K562 (cell line): ENCODE measurements around the gene AP3B2. TPM values are rescaled to one million over a fixed set of nuclear protein-coding genes. Genes with fewer than 3 reads are reported as not detected.

Experiments
- ATF1 ChIP-seq, 2 experiments: fragments of 450-650 bp in 1 of 2; IDR thresholded peaks; 2 replicates each; pipeline ENCODE4 v1.6.1; 2016; ENCODE audit warnings: missing compliant biosample characterization in 1 of 2, missing genetic modification characterization in 1 of 2
- BRD9 ChIP-seq: fragments of 450-650 bp; IDR thresholded peaks from 2 replicates; pipeline ENCODE4 v1.6.1; 2018; ENCODE audit warnings: low read depth; ENCODE audit not compliant: partially characterized antibody
- HMBOX1 ChIP-seq: sonication (generic); IDR thresholded peaks from 2 replicates; pipeline ENCODE4 v1.6.1; 2016
- MYC ChIP-seq, 2 experiments: fragments of 250-450 bp in 1 of 2; sonication (Bioruptor Pico) in 1 of 2; IDR thresholded peaks; 2 replicates each; pipeline versions ENCODE4 v1.5.1 to v1.6.1; 2012 to 2021; ENCODE audit warnings: low read depth in 2 of 2, borderline replicate concordance in 1 of 2, improper control_type of control experiment in 1 of 2, low read length in 1 of 2, mild to moderate bottlenecking in 1 of 2, moderate library complexity in 1 of 2
- NEUROD1 ChIP-seq: fragments of 150-350 bp; IDR thresholded peaks from 2 replicates; pipeline ENCODE4 v1.6.1; 2014; ENCODE audit warnings: borderline replicate concordance, low read length, low read depth; ENCODE audit not compliant: partially characterized antibody
- PRMT5 ChIP-seq: sonication (generic); formaldehyde crosslinking; IDR thresholded peaks from 2 replicates; pipeline ENCODE4 v1.5.0; 2020; ENCODE audit warnings: missing genetic modification reagents
- RCOR1 ChIP-seq, 2 experiments: IDR thresholded peaks; 2 replicates each; pipeline ENCODE4 v1.6.1; 2012; ENCODE audit warnings: low read depth in 2 of 2, low read length in 2 of 2, borderline replicate concordance in 1 of 2, improper control_type of control experiment in 1 of 2
- TSC22D4 ChIP-seq: fragments of 450-650 bp; IDR thresholded peaks from 2 replicates; pipeline ENCODE4 v1.6.1; 2016; ENCODE audit warnings: missing genetic modification characterization, missing biosample characterization, control low read depth
- ZBTB2 ChIP-seq: fragments of 450-650 bp; IDR thresholded peaks from 2 replicates; pipeline ENCODE4 v1.6.1; 2016; ENCODE audit warnings: antibody characterized with exemption
- ZKSCAN3 ChIP-seq: fragments of 250-450 bp; sonication (Bioruptor Pico); IDR thresholded peaks from 2 replicates; pipeline ENCODE4 v1.4.0; 2020
- ZNF124 ChIP-seq: sonication (generic); formaldehyde crosslinking; IDR thresholded peaks from 2 replicates; pipeline ENCODE4 v1.8.1; 2022; ENCODE audit warnings: missing genetic modification reagents
- ZNF134 ChIP-seq: fragments of 250-450 bp; sonication (Bioruptor Pico); conservative IDR thresholded peaks from 2 replicates; pipeline ENCODE4 v1.4.0; 2020
- polyA plus RNA-seq, 8 experiments: library from polyadenylated mRNA; depleted of rRNA in 4 of 8; stranded (reverse) in 5 of 8; unstranded in 3 of 8; fragments of >200 nt; fragmentation: Nextera tagmentation in 2 of 8; fragmentation: Illumina TruSeq in 1 of 8; extraction: Ambion mirVana in 2 of 8; extraction: Trizol in 1 of 8; gene quantifications; 2 replicates each; pipeline versions ENCODE4 v1.2.1 to v1.2.3, GENCODE V29; 2011 to 2014; ENCODE audit warnings: inconsistent platforms in 1 of 8, missing spikeins in 1 of 8
- total RNA-seq, 7 experiments: library from RNA; depleted of rRNA in 6 of 7; stranded (reverse); fragments of >200 nt in 6 of 7; fragmentation: Illumina TruSeq in 2 of 7; extraction: Trizol in 2 of 7; gene quantifications; 2 replicates each; pipeline versions ENCODE4 v1.2.1 to v1.2.3, GENCODE V29; 2011 to 2021; ENCODE audit warnings: low replicate concordance in 1 of 7
- TF ChIP-seq, protein P1 (sequence below): fragments of 450-650 bp; IDR thresholded peaks from 2 replicates; pipeline ENCODE4 v1.6.1; 2016; ENCODE audit warnings: mild to moderate bottlenecking, moderate library complexity

AP3B2 gene
- total and polyA plus RNA-seq, 9 of the 15 experiments (the other 6 are each of a cell fraction or from before 2014, with no cell fraction given) = 0.03 to 0.15 (median 0.10) TPM; not detected in 2

GRCh38 chr15:82647045-82647834 is 62.4 kb downstream of the AP3B2 start, which contains the start of gene CPEB1 (continued):
- TF ChIP-seq MYC (IDR thresholded peaks at IDR 0.05; ENCODE audit: low read depth, low read length) = peak; percentile 86
- peak; percentile 67; the same call in 1 of the 2 replicates for TF ChIP-seq MYC (CRISPR knock-in tag; IDR thresholded peaks at IDR 0.05; ENCODE audit: borderline replicate concordance, low read depth)
- TF ChIP-seq TSC22D4 (tag) = no peak
- TF ChIP-seq NEUROD1 = peak; percentile 27
- TF ChIP-seq RCOR1 (IDR thresholded peaks at IDR 0.05; ENCODE audit: borderline replicate concordance in 1 of 2, low read depth in 2 of 2, low read length in 2 of 2) = 0 out of 4 replicates have a peak, but pooled peaks of 1 of the 2 experiments have one; percentile 19
- TF ChIP-seq BRD9 = no peak
- TF ChIP-seq ZNF124 (CRISPR knock-in tag) = no peak
- no peak; the same call in 1 of the 2 replicates for TF ChIP-seq PRMT5 (CRISPR knock-in tag)
- TF ChIP-seq ZBTB2 = no peak
- no peak for TF ChIP-seq ZKSCAN3
- TF ChIP-seq ZNF134 (CRISPR knock-in tag) = no peak
- TF ChIP-seq, protein P1, sequence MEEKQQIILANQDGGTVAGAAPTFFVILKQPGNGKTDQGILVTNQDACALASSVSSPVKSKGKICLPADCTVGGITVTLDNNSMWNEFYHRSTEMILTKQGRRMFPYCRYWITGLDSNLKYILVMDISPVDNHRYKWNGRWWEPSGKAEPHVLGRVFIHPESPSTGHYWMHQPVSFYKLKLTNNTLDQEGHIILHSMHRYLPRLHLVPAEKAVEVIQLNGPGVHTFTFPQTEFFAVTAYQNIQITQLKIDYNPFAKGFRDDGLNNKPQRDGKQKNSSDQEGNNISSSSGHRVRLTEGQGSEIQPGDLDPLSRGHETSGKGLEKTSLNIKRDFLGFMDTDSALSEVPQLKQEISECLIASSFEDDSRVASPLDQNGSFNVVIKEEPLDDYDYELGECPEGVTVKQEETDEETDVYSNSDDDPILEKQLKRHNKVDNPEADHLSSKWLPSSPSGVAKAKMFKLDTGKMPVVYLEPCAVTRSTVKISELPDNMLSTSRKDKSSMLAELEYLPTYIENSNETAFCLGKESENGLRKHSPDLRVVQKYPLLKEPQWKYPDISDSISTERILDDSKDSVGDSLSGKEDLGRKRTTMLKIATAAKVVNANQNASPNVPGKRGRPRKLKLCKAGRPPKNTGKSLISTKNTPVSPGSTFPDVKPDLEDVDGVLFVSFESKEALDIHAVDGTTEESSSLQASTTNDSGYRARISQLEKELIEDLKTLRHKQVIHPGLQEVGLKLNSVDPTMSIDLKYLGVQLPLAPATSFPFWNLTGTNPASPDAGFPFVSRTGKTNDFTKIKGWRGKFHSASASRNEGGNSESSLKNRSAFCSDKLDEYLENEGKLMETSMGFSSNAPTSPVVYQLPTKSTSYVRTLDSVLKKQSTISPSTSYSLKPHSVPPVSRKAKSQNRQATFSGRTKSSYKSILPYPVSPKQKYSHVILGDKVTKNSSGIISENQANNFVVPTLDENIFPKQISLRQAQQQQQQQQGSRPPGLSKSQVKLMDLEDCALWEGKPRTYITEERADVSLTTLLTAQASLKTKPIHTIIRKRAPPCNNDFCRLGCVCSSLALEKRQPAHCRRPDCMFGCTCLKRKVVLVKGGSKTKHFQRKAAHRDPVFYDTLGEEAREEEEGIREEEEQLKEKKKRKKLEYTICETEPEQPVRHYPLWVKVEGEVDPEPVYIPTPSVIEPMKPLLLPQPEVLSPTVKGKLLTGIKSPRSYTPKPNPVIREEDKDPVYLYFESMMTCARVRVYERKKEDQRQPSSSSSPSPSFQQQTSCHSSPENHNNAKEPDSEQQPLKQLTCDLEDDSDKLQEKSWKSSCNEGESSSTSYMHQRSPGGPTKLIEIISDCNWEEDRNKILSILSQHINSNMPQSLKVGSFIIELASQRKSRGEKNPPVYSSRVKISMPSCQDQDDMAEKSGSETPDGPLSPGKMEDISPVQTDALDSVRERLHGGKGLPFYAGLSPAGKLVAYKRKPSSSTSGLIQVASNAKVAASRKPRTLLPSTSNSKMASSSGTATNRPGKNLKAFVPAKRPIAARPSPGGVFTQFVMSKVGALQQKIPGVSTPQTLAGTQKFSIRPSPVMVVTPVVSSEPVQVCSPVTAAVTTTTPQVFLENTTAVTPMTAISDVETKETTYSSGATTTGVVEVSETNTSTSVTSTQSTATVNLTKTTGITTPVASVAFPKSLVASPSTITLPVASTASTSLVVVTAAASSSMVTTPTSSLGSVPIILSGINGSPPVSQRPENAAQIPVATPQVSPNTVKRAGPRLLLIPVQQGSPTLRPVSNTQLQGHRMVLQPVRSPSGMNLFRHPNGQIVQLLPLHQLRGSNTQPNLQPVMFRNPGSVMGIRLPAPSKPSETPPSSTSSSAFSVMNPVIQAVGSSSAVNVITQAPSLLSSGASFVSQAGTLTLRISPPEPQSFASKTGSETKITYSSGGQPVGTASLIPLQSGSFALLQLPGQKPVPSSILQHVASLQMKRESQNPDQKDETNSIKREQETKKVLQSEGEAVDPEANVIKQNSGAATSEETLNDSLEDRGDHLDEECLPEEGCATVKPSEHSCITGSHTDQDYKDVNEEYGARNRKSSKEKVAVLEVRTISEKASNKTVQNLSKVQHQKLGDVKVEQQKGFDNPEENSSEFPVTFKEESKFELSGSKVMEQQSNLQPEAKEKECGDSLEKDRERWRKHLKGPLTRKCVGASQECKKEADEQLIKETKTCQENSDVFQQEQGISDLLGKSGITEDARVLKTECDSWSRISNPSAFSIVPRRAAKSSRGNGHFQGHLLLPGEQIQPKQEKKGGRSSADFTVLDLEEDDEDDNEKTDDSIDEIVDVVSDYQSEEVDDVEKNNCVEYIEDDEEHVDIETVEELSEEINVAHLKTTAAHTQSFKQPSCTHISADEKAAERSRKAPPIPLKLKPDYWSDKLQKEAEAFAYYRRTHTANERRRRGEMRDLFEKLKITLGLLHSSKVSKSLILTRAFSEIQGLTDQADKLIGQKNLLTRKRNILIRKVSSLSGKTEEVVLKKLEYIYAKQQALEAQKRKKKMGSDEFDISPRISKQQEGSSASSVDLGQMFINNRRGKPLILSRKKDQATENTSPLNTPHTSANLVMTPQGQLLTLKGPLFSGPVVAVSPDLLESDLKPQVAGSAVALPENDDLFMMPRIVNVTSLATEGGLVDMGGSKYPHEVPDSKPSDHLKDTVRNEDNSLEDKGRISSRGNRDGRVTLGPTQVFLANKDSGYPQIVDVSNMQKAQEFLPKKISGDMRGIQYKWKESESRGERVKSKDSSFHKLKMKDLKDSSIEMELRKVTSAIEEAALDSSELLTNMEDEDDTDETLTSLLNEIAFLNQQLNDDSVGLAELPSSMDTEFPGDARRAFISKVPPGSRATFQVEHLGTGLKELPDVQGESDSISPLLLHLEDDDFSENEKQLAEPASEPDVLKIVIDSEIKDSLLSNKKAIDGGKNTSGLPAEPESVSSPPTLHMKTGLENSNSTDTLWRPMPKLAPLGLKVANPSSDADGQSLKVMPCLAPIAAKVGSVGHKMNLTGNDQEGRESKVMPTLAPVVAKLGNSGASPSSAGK = peak; percentile 99
- no peak for TF ChIP-seq ATF1 (CRISPR knock-in tag; IDR thresholded peaks at IDR 0.05)
- peak; percentile 66 for TF ChIP-seq ATF1 (tag; IDR thresholded peaks at IDR 0.05)
- TF ChIP-seq HMBOX1 = no peak
